Fibroblast of pulmonary artery (primary cell): ENCODE results near the gene TANGO6.

Source experiments
- DNase-seq: peaks from one replicate; pipeline ENCODE4 v3.0.0-alpha.2; 2010; ENCODE audit warnings: low read depth
- H3K4me3 ChIP-seq: replicated peaks from 2 replicates; pipeline ENCODE4 v1.5.1; 2011; ENCODE audit warnings: low read depth, mild to moderate bottlenecking, control low read depth, low read length, moderate library complexity
- CTCF ChIP-seq: IDR thresholded peaks from 2 replicates; pipeline ENCODE4 v1.5.1; 2011; ENCODE audit warnings: mild to moderate bottlenecking, control low read depth, low read length, inconsistent platforms; ENCODE audit errors: missing control alignments

Gene TANGO6

DNA sequence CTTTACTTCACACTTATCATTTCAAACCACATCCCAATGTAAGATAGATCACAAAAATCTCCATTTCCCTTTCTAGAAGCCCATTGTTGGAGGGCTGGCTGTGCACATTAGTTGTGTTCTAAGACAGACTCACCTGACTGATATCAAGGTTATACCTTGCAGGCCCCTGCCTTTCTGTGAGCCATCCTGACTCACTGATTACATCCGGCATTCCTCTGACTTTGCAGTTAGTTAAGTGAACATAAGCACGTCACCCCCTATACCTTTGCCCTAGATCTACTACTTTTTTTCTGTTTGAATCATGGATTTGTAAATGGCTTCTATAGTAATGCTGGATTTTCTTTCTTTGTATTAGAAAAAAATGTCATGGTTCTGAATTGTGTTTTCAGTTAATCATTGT is 78.3 kb downstream of the TANGO6 start:
- no peak for TF ChIP-seq CTCF
- H3K4me3 ChIP-seq = no peak overlapping the region
- DNase-seq = peak; percentile 48

DNA sequence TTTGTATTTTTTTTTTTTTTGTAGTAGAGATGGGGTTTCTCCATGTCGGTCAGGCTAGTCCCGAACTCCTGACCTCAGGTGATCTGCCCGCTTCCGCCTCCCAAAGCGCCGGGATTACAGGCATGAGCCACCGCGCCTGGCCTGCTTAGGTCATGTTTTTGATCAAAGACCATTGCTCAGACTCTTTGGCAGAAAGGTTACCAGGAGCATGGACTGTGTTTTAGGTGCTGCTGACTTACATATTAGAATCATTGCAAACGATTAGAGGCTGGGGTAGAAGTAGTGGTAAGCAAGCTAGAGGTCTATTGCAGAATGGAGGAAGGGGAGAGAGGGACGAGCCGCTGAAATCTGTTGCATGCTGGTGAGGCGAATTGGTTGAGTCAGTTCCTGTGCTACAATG is 79.8 kb downstream of the TANGO6 start:
- DNase-seq = no peak
- TF ChIP-seq CTCF = no peak
- no peak overlapping the region for H3K4me3 ChIP-seq

- H3K4me3 ChIP-seq = no peak overlapping the region
- DNase-seq = no peak
- TF ChIP-seq CTCF = no peak
Observed at GRCh38 chr16:68927018-68927417, 83.7 kb downstream of the TANGO6 start.

- H3K4me3 ChIP-seq = no peak overlapping the region
- TF ChIP-seq CTCF = no peak
- no peak for DNase-seq
Observed at GRCh38 chr16:68931196-68931595, 87.9 kb downstream of the TANGO6 start.

- DNase-seq = no peak
- no peak for TF ChIP-seq CTCF
- H3K4me3 ChIP-seq = no peak overlapping the region
Observed at GRCh38 chr16:68934402-68934801, 91.1 kb downstream of the TANGO6 start.

DNA sequence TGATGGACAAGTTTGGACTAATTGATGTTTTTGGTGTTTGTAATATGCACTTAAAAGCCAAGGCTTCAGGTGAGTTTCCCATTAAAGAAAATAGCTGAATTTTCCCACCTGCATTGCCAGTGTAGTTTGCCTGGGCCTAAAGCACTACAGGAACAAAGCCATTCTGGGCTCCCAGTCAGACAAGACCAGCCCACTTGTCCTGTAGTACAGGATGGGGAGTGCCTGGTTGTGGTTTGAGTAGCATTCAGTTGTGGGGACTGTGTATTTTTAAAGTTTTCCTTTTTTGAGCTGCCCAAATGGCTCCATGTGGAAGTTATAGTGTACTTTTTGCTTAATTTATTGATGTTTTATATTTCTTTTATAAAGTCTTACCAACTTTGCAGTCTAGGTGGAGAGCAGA is 91.7 kb downstream of the TANGO6 start:
- no peak for DNase-seq
- no peak overlapping the region for H3K4me3 ChIP-seq
- TF ChIP-seq CTCF = no peak

GRCh38 chr16:68936736-68937631 is 93.7 kb downstream of the TANGO6 start:
- H3K4me3 ChIP-seq = no peak overlapping the region
- peak; percentile 31 for DNase-seq
- no peak for TF ChIP-seq CTCF
